GM18909 (cell line): ENCODE measurements around the gene AK9.
"Not testable (repeated sequence)": the region's sequence is repeated elsewhere in the genome, so short reads cannot be mapped to it uniquely, and the experiment has no call there.

Experiments
- ATAC-seq: cut with Tn5 transposase; IDR thresholded peaks from one replicate; pipeline ENCODE4 v1.9.1; 2021; ENCODE audit warnings: mild to moderate bottlenecking; ENCODE audit not compliant: unreplicated experiment, poor library complexity

AK9 gene

DNA sequence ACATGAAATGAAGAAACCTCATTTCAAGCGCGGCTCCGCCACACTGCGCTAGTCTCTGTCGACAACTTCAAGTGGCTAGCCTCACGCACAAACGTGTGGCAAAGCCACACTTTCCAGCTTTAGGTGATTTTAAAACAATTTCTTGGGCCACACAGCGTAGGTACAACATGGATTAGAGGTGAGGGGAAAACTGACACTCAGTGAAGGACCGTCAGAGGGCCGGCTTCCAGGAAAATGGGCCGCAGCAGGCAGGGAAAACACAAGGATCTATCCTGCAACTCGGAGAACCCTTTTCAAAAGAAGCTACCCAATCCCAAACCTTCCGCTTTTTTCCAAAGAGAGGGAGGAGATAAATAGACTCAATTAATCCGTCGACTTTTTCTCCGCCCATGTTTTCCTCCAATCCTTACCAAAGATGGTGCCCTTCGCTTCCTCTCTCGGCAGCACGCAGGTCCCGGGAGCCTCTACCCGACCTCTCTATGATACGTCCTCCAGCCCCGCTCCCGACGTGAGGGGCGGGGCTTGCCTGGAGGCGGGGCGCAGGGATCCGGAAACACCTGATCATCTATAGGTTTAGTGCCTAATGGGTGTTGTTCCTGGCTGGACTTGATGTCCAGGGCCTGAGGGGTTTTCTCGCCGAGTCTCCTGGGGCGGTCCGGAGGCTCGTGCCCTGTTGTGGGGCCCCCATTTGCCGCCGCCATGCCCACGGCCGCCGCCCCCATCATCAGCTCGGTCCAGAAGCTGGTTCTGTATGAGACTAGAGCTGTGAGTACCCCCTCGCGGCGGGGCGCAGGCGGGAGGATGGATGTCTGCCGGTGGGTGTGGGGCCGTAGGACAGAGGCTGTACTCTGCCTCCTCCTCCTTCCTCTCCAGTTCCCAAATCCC, at the start of gene AK9, which contains the start of gene FIG4:
Gene AK9 (minus strand): TSS at position 466 of the 885 bp plus-strand sequence. CDS start 15,457 bp downstream, outside the sequence.
Gene FIG4 (plus strand): TSS at position 560 of the 885 bp plus-strand sequence. CDS start 140 bp downstream, at position 700.
- peak; percentile 98 for ATAC-seq

DNA sequence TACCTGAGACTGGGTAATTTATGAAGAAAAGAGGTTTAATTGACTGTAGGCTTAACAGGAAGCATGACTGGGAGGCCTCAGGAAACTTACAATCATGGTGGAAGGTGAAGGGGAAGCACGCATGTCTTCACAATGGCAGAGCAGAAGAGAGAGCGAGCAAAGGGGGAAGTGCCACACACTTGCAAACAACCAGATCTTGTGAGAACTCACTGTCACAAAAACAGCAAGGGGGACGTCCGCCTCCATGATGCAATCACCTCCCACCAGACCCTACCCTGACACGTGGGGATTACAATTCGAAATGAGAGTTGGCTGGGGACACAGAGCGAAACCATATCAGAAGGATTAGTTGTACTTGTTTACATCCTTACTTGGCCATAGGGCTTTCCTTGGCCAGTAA, 49.8 kb upstream of the AK9 start:
- ATAC-seq = no peak

DNA sequence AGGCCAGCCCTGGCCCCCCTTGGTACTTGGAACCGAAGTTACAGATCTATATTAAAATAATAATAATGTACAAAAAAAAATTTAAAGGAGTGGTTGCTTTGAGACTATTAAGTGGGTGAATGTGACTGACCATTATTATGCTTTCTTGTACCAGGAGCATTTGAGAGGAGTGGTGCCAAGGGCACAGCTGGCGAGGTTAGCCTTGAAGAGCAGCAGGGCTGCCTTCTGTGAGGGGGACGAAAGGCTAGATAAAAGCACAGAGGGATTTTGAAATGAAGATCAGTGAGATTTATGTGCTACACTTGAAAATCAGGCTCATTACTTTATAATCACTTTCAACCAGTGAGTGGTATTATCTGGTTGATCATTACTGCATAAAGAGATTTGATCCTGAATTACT, 48.7 kb upstream of the AK9 start:
- ATAC-seq = no peak

DNA sequence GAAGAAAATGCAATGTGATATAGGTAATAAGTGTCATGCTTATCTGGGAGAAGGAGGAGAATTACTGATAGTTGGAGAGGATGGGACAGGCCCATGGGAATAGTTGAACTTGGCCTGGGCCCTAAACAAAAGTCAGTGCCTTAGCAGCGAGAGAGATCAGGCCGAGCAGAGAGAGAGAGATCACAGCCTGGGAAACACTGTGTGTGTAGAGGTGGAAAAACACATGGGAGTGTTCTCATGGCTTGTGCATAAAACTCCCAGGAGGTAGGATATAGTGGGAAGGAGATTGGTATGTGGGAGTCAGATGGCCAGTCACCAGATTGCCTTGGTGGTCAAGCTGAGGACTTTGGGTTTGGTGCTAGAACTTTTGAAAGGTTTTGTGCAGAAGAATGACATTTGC, 47.7 kb upstream of the AK9 start:
- no peak for ATAC-seq

DNA sequence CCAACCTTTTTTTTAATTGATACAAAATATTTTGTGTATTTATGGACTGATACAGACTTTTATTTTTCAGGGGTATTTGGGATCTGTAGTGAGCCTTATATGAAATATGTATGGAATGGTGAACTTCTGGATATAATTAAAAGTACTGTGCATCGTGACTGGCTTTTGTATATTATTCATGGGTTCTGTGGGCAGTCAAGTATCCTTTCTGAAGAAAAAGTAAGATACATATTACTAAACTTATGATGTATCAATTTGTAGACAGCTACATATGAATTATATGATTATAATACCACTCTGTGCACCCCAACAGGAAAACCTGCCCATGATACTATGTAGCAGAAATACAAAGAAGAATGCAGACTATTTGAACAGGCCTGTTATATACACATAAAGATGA, 47.3 kb upstream of the AK9 start:
- ATAC-seq = no peak

DNA sequence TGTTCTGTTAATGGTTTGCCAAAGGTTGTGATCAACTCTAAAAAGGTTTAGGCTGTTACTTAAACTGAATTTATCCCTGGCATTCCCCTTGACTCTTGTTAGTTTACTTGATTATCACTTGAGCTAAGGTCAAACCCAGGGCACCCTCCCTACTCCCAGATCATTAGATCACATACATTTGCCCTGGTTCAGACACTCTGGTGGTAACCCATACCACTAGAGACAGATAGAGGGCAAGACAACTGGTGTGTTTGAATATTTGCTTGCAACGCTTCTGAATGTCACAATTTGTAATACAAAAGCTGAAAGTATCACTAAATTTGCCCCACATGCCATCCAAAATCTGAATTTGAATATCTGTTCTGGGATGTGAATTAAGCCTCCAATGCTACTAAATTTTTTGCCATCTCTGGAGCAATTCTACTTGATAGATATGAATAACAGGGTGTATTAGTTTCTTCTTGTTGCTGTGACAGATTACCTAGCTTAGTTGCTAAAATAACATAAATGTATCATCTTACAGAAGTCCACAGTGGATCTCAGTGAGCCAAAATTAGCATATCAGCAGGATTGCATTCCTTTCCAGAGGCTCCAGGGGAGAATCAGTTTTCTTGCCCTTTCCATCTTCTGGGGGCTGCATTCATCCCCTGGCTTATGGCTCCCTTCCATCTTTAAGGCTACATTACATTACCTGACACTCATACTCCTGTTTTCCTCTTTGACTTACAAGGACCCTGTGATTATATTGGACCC, 45.4 kb upstream of the AK9 start:
- no peak for ATAC-seq

DNA sequence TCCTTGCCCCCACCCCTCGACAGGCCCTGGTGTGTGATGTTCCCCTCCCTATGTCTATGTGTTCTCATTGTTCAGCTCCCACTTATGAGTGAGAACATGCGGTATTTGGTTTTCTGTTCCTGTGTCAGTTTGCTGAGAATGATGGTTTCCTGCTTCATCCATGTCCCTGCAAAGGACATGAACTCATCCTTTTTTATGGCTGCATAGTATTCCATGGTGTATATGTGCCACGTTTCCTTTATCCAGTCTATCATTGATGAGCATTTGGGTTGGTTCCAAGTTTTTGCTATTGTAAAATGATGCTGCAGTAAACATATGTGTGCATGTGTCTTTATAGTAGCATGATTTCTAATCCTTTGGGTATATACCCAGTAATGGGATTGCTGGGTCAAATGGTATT, 34.2 kb upstream of the AK9 start:
- not testable (repeated sequence) for ATAC-seq

DNA sequence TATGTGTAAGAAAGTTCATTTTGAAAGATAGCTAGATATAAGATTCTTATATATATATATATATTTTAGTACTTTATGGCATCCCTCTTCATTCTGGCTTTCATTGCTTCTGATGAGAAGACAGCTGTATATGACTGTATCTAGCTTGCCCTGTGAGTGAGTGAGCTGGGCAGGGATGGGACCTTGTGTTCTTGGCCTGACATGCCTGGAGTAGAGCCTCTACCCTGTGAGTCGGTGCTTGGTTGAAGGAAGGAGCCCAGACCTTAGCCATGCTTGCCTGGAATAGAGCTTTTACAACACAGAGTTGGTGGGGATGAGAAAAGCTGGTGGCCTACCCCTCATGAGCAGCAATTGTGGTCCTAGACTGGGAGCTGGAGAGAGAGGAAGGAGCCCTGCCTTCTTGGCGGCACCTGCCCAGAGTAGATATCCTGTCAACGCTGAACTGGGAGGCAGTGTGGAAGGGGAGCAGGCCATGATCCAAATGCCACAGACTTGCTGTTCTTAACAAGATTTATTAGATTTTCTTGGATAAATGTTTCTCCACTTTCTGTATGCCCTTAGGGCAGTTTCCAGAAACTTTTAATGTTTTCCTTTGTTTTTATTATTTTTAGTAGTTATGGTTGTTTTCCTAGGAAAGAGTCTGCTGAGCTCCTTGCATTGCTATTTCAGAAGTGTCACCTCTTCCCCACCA, 31.7 kb upstream of the AK9 start:
- ATAC-seq = no peak

DNA sequence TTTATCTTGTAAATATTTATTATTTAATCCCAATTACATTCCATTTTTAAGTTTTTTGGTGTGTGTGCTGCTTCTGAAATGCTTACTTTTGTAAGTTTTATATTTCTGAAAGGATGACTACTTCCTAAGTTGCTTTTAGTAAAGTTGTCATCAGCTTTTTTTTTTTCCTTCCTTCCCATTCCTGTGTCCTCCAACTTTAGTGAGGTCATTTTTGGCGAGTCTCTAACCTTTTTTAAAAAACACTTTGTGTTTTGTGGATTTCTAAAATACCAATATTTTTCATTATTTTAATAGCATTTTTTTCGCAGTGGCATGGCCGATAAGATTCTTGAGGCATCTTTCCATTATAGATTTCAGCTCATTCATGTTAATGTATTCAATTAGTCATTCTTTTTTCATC, 31.0 kb upstream of the AK9 start:
- ATAC-seq = no peak

DNA sequence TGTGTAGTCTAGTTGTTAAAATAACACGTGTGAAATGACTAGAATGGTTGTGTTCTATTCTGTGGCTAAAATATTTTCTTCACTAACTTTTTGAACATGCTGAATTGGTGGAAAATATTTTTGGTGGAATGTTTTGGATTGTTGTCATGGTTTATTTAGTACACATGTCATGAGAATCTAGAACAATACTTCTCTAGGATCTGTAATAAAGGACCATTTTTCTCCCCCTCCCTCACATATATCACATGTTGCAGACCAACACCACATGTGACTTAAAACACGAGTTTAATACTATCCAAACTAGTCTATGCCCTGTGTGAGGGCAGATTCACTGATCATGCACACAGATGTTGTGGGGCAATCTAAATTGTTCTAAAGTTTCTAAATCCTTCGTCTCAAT, 29.3 kb upstream of the AK9 start:
- no peak for ATAC-seq

DNA sequence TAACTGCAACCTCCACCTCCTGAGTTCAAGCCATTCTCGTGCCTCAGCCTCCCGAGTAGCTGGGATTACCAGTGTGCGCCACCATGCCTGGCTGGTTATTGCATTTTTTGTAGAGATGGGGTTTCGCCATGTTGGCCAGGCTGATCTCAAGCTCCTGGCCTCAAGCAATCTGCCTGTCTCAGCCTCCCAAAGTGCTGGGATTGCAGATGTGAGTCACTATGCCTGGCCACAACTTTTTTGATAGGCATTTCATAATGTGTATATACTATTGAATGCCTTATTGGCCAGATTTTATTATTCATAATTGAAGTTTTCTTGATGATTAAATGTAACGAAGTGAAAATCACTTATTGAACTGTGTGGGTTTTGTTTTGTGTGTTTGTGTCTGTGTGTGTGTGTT, 28.0 kb upstream of the AK9 start:
- ATAC-seq = no peak

DNA sequence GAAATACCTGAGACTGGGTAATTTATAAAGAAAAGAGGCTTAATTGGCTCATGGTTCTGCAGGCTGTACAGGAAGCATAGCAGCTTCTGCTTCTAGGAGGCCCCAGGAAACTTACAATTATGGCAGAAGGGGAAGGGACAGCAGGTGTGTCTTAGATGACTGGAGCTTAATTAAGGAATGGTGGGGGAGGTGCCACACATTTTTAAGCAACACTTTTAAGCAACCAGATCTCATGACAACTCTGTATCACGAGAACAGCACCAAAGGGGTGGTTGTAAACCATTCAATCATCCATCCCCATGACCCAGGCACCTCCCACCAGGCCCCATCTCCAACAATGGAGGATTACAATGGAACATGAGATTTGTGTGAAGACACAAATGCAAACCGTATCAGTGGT, 27.0 kb upstream of the AK9 start:
- no peak for ATAC-seq

DNA sequence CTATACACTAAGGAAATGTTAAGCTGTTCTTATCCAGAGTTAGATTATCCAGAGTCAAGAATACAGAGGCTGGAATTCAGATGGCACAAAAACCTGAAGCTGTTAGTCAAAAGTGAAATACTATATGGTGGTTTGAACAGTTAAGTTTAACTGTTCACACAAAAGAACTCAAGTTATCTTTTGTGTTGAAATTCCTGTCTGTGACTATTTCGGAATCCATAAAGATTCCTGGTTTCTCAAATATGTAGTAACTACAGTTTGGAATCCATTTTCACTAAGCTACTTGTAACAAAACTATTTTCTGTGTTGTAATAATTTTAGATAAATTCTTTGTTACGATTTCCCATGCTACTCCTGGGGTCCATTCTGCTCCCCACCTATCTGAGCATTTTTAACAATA, 24.6 kb upstream of the AK9 start:
- ATAC-seq = no peak

DNA sequence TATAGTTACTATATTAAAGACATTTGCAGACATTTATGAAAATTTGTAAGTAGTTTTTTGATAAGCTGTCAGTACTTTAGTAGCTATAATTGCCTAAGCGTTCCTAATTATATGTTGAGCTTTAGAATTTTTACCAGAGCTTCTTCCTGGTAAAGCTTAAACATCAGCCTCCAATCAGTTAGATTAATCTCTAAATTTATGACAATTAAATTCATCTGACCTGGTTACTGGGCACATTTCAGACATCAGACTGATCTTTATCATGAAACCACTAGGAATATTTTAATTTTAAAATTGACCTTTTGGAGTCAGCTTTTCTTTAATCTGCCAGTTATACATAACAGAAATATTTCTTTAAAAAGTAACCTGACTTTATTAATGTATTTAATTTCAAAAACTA, 23.6 kb upstream of the AK9 start:
- ATAC-seq = no peak

DNA sequence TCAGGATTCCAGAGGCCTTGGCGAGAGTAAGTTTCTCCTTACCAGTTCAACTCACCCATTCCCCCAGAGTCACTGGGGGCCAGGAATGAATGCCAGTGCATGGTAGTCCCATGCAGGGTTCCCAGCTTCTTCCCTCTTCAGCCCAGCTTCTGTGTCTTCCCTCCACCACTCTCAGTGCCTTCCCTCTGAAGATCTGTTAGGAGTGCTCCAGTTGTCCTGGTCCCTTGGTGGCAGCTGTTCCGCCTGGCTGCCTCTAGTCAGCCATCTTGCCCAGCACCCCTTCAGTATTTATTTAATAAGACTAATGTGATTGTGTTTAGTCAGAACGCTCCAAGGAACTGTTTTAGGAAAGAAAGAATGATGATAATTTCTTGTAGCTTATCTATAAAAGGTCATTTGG, 23.2 kb upstream of the AK9 start:
- ATAC-seq = no peak

DNA sequence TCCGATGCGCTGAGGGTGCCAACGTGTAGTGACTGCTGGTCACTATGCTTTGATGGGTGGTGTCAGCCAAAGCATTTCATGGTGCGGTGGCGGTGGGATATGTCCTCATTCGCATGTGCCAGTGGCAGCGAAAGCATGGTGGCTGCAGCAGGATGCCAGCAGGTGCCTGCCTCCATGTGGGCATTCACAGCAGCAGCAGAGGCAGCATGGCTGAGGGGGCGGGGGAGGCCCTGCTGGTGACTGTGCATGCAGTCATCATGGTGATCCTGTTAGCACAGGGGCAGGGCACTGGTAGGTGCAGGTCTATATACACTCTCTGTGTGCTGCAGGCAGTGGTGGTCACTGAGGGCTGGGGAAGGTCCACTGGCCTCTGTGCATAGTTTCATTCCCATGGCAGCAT, 22.1 kb upstream of the AK9 start:
- no peak for ATAC-seq

DNA sequence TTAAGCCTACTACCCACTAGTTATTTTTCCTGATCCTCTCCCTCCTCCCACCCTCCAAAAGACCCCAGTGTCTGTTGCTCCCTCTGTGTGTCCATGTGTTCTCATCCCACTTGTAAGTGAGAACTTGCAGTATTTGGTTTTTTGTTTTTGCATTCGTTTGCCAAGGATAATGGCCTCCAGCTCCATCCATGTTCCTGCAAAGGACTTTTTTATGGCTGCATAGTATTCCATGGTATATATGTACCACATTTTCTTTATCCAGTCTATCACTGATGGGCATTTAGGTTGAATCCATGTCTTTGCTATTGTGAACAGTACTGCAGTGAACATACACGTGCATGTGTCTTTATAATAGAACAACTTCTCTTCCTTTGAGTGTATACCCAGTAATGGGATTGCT, 17.1 kb upstream of the AK9 start:
- ATAC-seq = not testable (repeated sequence)

DNA sequence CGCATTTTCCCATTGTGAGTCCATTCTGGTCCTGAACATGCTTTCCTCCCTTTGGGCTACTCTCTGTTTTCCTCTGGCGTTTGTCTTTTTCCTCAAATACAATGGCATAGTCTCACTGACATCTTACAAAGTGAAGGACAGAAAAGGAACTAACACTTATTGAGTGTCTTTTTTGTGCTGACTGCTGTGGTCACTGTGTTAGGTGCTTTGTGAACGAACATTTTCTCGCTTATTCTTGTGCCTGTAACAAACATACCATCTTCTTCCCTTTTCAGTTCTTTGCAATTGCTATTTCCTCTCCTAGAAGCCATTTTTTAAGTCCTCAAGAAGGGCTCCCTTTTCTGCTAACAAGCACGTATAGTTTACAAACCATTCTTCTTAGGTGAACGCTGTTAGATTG, 15.5 kb upstream of the AK9 start:
- ATAC-seq = no peak

DNA sequence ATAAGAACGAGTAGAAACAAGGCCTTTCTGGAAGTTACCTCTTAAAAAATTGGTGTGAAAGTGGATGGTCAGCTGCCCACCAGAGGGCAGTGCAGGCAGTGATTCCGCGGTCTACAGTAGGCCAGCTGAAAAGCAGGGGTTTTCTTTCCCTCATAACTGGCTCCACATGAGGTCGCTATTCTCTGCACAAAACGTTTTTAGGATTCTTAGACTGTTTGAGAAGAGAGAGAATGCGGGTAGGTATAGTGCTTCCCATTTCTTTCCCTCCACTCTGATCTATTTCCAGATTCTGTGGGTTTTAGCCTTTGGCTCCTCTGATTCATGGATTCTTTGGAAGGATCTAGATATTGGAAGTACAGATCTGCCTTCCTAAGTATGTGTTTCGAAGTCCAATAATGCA, 14.3 kb upstream of the AK9 start:
- ATAC-seq = peak; percentile 90

DNA sequence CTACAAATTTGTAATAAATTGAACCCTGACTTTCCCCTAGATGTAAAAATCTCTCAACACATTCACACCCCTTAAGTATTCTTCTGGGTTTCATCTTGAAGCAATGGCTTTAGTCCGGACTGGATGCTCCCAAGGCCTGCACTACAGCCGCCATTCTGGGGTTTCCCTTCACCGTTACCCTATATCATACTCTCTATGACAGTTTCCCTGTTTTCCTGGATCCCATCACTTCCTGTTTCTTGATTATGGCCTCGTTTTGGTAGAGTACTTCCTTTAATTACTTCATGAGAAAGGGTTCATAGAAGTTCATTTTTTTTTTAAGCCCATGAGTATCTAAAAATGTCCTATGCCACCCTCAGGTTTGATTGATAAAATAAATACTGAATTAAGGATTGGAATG, 11.8 kb upstream of the AK9 start:
- no peak for ATAC-seq

DNA sequence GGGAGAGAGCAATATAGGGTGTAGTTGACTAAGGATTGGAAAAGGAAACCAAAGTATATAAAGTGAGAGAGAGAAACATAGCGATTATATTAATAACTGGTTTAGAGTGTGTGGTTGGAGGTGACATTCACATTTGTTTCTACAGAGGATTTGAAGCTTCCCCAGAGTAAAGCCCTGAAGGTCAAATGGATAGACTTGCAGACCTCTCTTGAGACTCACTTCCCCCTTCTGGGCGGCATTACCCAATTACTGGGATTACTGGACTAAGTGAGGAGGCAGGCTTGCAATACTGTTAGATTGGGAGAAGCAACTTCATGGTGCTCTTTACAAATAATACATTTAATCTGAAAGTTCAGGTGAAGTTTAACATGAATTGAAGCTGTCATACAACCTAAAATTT, 10.8 kb upstream of the AK9 start:
- no peak for ATAC-seq
